GM21447 (cell line): ENCODE results near the gene OR52E8.

Source experiments
- ATAC-seq: cut with Tn5 transposase; IDR thresholded peaks from one replicate; pipeline ENCODE4 v1.9.1; 2021; ENCODE audit not compliant: unreplicated experiment

The OR52E8 gene

DNA sequence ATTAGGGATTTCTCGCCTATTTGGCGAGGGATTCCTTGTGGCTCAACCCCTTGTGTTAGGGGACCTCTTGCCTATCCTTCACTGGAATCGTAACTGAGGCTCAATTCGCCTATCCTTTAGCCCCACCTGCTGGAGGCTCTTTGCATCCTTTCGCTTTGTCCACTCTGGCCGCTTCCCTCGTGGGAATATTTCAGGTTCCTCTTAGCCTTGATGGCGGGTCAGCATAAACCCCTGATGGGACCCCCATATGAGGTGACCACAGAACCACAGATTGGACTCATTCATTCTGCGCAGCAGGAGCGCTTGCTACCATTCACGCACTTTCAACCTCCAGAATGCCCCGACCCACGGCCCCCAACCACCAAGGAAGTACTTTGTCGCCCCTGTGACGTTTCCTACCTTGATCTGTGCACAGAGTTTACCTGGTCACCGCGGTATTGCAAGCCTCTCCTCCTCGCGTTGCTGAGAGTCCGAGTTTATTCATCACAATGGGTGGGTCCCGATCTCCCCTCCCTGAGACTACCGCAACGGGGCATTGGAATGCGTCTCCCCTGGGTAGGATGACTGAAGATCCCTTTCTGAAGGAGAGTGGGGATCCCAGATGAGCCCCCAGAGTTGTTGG is 48.9 kb downstream of the OR52E8 start, which contains the start of gene OR52N2:
Gene OR52N2, plus strand, starts transcription at position 425 of the 622 bp plus-strand sequence. CDS start 11,412 bp downstream, outside the sequence.
- ATAC-seq: peak; percentile 96

DNA sequence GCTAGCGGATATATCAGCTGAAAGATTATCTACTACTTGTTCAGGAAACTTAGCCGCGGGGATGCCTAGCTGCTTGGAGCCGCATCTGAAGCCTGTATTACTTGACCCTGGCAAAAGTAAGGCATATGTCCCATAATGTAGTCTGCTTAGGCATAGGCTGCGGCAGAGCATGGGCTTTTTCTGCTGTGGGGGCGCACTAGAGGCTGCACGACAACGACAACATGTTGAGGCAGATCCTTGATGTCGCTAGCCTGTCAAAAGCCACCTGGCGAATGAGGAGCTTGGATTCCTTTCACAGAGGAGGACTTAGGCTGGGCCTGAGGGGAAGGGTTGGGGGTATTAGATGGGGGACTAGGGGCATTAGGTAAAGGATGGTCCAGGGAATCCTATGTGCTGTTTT is 49.9 kb downstream of the OR52E8 start:
- ATAC-seq: no peak
